ENCODE data around the gene PLCH2. TPM values are rescaled to one million over a fixed set of nuclear protein-coding genes. Genes with fewer than 3 reads are reported as not detected.

Gene PLCH2
- total and polyA plus RNA-seq, 2 donors (not counting 1 experiment from before 2014, with no cell fraction given): 20.0 to 34.9 TPM

DNA sequence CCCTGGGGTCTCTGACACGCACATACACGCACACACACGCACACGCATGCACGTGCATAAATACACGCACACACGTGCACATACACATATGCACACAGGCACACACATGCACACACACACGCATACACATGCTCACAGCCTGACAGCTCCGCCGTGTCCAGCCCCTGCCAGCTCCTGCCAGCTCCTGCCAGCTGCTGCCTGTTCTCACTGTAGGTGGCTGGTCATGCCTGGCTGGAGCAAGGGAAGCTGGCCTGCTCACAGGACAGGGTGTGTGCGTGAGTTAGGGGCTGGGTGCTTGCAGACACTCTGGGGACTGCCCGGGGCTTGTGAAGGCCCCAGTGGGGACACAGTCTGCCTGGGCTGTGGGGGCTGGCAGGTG, 4.9 kb downstream of the PLCH2 start:
- Histone ChIP-seq H3K4me1 (ENCODE audit: control insufficient read depth in 2 of 2, insufficient read depth in 2 of 2, low read length in 2 of 2) (peaks cover 0 to 10% of the 10 kb centered on the region in 2 donors), H3K9me3 (ENCODE audit: control extremely low read depth in 1 of 3, control insufficient read depth in 2 of 3, insufficient read depth in 1 of 3, low read length in 2 of 3) (no peaks in the 10 kb centered on the region), H3K79me2 (ENCODE audit: control insufficient read depth, insufficient read depth, low read length) (no peaks in the 10 kb centered on the region), H3K27me3 (replicated peaks in 1 of 4; ENCODE audit: control extremely low read depth in 1 of 4, control insufficient read depth in 3 of 4, insufficient read depth in 4 of 4, low read length in 3 of 4) (no peaks in the 10 kb centered on the region), H3K4me3 (ENCODE audit: control extremely low read depth in 1 of 5, extremely low read depth in 1 of 5, insufficient read depth in 1 of 5, low read depth in 2 of 5, low read length in 4 of 5) (no peak overlapping the region), H4K20me1 (ENCODE audit: control insufficient read depth, insufficient read depth, low read length, poor library complexity, severe bottlenecking) (no peaks in the 10 kb centered on the region), H3K4me2 (replicated peaks; ENCODE audit: low read depth, low read length, poor library complexity, severe bottlenecking) (no peak overlapping the region), H3K36me3 (replicated peaks in 1 of 2; ENCODE audit: control extremely low read depth in 1 of 2, control insufficient read depth in 1 of 2, extremely low read depth in 1 of 2, insufficient read depth in 2 of 2, low read length in 1 of 2) (no peaks in the 10 kb centered on the region), H3K27ac (ENCODE audit: low read length in 2 of 2) (no peak overlapping the region), H3K9ac (ENCODE audit: low read length) (no peak overlapping the region), H2AFZ (ENCODE audit: insufficient read depth, low read depth, low read length, poor library complexity, severe bottlenecking) (no peak overlapping the region)
- intact Hi-C loops (cut with micrococcal nuclease): no loop called here
- no peaks in the 10 kb centered on the region for H3K27me3 Mint-ChIP-seq
- POLR2A ChIA-PET: no interaction called here
- CTCF ChIA-PET: interaction anchor here (1.3 kb wide), 1 partner anchor 26 kb away, joined by 4 read pairs; no protein-coding TSS in a partner anchor
- H3K9me3 Mint-ChIP-seq (ENCODE audit: insufficient read depth): no peaks in the 10 kb centered on the region
- DNase-seq (no peak), ATAC-seq (ENCODE audit: low read depth) (no peak)
- H3K4me1 Mint-ChIP-seq: peaks cover 10% of the 10 kb centered on the region
- WGBS (ENCODE audit: insufficient coverage): 75% methylated on average over 12 of the region's 12 CpGs
- H3K27ac Mint-ChIP-seq: no peak overlapping the region
- TF ChIP-seq, protein P1, sequence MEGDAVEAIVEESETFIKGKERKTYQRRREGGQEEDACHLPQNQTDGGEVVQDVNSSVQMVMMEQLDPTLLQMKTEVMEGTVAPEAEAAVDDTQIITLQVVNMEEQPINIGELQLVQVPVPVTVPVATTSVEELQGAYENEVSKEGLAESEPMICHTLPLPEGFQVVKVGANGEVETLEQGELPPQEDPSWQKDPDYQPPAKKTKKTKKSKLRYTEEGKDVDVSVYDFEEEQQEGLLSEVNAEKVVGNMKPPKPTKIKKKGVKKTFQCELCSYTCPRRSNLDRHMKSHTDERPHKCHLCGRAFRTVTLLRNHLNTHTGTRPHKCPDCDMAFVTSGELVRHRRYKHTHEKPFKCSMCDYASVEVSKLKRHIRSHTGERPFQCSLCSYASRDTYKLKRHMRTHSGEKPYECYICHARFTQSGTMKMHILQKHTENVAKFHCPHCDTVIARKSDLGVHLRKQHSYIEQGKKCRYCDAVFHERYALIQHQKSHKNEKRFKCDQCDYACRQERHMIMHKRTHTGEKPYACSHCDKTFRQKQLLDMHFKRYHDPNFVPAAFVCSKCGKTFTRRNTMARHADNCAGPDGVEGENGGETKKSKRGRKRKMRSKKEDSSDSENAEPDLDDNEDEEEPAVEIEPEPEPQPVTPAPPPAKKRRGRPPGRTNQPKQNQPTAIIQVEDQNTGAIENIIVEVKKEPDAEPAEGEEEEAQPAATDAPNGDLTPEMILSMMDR (IDR thresholded peaks at IDR 0.05): no peak
- no peak for TF ChIP-seq EZH2 (IDR thresholded peaks at IDR 0.05; ENCODE audit: borderline replicate concordance, insufficient read depth, low read depth, low read length, poor library complexity, severe bottlenecking)
- H3K4me3 Mint-ChIP-seq: no peak overlapping the region

DNA sequence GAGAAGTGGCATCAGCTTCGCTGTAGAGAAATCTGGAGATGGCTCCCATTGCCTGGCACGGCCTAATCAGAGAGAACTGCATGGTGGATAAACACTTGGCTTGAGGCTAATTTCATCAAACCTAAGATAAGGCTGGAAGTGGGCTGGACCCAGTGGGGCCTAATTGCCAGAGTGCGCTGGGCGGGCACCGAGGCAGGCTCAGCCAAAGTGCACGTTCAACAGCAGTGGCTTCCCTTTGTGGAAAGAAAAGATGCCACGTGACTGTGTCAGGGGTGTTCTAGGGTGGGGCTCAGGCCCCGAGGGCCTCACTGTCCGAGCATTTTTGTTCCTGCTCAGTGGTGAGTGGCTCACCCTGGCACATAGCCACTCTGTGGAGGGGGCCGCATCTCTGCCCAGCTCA, 5.8 kb downstream of the PLCH2 start:
- no peak overlapping the region for H3K4me3 ChIP-seq (ENCODE audit: control extremely low read depth in 1 of 5, extremely low read depth in 1 of 5, insufficient read depth in 1 of 5, low read depth in 2 of 5, low read length in 4 of 5)
- peak; percentile 21 for ATAC-seq (ENCODE audit: low read depth)
- no peak overlapping the region for H3K4me3 Mint-ChIP-seq
- TF ChIP-seq EZH2 (IDR thresholded peaks at IDR 0.05; ENCODE audit: borderline replicate concordance, insufficient read depth, low read depth, low read length, poor library complexity, severe bottlenecking): no peak
- TF ChIP-seq, protein P1 (IDR thresholded peaks at IDR 0.05): no peak
- no peaks in the 10 kb centered on the region for H3K27me3 ChIP-seq (replicated peaks in 1 of 4; ENCODE audit: control extremely low read depth in 1 of 4, control insufficient read depth in 3 of 4, insufficient read depth in 4 of 4, low read length in 3 of 4)
- H3K4me2 ChIP-seq (replicated peaks; ENCODE audit: low read depth, low read length, poor library complexity, severe bottlenecking): no peak overlapping the region
- no peak overlapping the region for H3K9ac ChIP-seq (ENCODE audit: low read length)
- no peak overlapping the region for H3K27ac ChIP-seq (ENCODE audit: low read length in 2 of 2)
- no peak for DNase-seq
- H3K27me3 Mint-ChIP-seq: no peaks in the 10 kb centered on the region
- peaks cover 0 to 10% of the 10 kb centered on the region in 2 donors for H3K4me1 ChIP-seq (ENCODE audit: control insufficient read depth in 2 of 2, insufficient read depth in 2 of 2, low read length in 2 of 2)
- WGBS (ENCODE audit: insufficient coverage): 77% methylated on average over 10 of the region's 10 CpGs
- H3K79me2 ChIP-seq (ENCODE audit: control insufficient read depth, insufficient read depth, low read length): no peaks in the 10 kb centered on the region
- ChIA-PET CTCF (no interaction called here), POLR2A (no interaction called here)
- intact Hi-C loops (cut with micrococcal nuclease): no loop called here
- no peaks in the 10 kb centered on the region for H3K36me3 ChIP-seq (replicated peaks in 1 of 2; ENCODE audit: control extremely low read depth in 1 of 2, control insufficient read depth in 1 of 2, extremely low read depth in 1 of 2, insufficient read depth in 2 of 2, low read length in 1 of 2)
- peaks cover 10% of the 10 kb centered on the region for H3K4me1 Mint-ChIP-seq
- H3K9me3 Mint-ChIP-seq (ENCODE audit: insufficient read depth): no peaks in the 10 kb centered on the region
- H3K9me3 ChIP-seq (ENCODE audit: control extremely low read depth in 1 of 3, control insufficient read depth in 2 of 3, insufficient read depth in 1 of 3, low read length in 2 of 3): no peaks in the 10 kb centered on the region
- no peaks in the 10 kb centered on the region for H4K20me1 ChIP-seq (ENCODE audit: control insufficient read depth, insufficient read depth, low read length, poor library complexity, severe bottlenecking)
- no peak overlapping the region for H3K27ac Mint-ChIP-seq
- H2AFZ ChIP-seq (ENCODE audit: insufficient read depth, low read depth, low read length, poor library complexity, severe bottlenecking): no peak overlapping the region

Measured in B cell (primary cell).